Transverse colon (tissue), 4 donors: ENCODE data around the gene EMC9.

Source experiments
- CTCF ChIP-seq, 5 experiments: fragments of 200-600 bp in 3 of 5; fragments of 450-650 bp in 2 of 5; sonication (generic) in 3 of 5; IDR thresholded peaks; 1 replicate in 2 of 5; 2 replicates in 3 of 5; pipeline ENCODE4 v1.5.1; 2016 to 2017; ENCODE audit warnings: antibody characterized with exemption in 5 of 5, inconsistent platforms in 3 of 5, mild to moderate bottlenecking in 2 of 5, moderate library complexity in 1 of 5
- EP300 ChIP-seq: sonication (generic); formaldehyde crosslinking; IDR thresholded peaks from one replicate; pipeline ENCODE4 v1.6.1; 2017; ENCODE audit warnings: antibody characterized with exemption, low read depth
- POLR2A ChIP-seq: fragments of 450-650 bp; IDR thresholded peaks from one replicate; pipeline ENCODE4 v1.6.1; 2016; ENCODE audit warnings: antibody characterized with exemption, mild to moderate bottlenecking, moderate library complexity
- POLR2AphosphoS5 ChIP-seq, 3 donors: sonication (generic); formaldehyde crosslinking; IDR thresholded peaks; one replicate each; pipeline ENCODE4 v1.6.1; 2016; ENCODE audit warnings: antibody characterized with exemption in 3 of 3

- TF ChIP-seq CTCF (IDR thresholded peaks at IDR 0.05) (no peak), POLR2AphosphoS5 (IDR thresholded peaks at IDR 0.05) (no peak), EP300 (no peak), POLR2A (no peak)
These were observed 13.7 kb downstream of the EMC9 start for GRCh38 chr14:24127673-24128072.
